Glomerular visceral epithelial cell (primary cell): ENCODE data around the gene HEXD.
"Not testable (repeated sequence)": the region's sequence is repeated elsewhere in the genome, so short reads cannot be mapped to it uniquely, and the experiment has no call there.

ENCODE experiments used
- DNase-seq: peaks from one replicate; pipeline ENCODE4 v3.0.0-alpha.2; 2016; ENCODE audit errors: extremely low spot score

HEXD gene

DNA sequence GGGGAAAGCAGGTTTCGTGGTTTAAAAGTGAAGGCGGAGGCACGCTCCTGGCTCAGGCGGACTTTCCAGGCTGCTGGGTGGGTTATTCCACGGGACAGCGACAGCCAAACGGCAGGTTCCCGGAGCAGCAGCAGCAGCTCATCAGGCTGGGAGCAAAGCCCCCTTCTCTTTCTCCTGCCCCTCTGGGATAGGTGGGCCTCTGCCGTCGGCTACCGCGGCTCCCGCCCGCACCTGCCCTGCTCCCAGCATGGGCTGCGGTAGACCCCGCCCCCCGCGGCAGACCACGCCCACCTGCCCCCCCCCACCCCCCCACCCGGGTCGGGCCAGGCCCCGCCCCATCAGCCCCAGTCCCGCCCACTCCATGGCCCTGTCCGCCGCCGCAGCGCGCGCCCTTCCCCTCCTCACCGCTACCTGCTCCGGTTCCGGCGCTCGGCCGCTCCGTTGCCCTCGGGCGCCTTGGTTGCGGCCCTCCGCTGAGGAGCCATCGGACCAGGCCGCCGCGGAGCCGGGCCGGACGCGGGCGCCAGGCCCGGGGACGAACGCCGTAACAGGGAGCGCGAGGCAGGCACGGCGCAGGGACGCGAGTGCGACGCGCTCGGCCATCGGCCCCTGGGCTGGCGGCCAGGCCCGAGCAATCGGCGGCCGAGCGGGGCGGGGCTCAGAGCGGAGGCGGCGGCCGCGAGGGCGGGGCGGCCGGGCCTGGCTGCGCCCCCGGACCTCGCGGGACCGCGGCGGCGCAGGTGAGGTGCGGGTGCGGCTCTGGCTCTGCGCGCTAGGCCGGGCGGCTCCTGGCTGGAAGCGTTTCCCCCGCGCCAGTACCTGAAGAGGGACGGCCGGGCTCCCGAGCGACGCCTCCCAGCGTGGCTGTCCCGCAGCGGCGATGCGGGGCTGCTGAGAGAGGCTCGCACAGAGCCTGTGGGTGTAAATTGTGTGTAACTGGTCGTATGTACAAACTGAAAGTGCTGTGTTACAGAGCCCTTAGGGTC, at the start of gene HEXD, which contains the start of gene OGFOD3:
TSS of gene HEXD (plus strand) at position 347 of the 986 bp plus-strand sequence. CDS start 1,453 bp downstream, outside the sequence.
TSS of gene OGFOD3 (minus strand) at position 586 of the 986 bp plus-strand sequence. CDS start at position 485, 101 bp downstream.
- peak; percentile 86 for DNase-seq

DNA sequence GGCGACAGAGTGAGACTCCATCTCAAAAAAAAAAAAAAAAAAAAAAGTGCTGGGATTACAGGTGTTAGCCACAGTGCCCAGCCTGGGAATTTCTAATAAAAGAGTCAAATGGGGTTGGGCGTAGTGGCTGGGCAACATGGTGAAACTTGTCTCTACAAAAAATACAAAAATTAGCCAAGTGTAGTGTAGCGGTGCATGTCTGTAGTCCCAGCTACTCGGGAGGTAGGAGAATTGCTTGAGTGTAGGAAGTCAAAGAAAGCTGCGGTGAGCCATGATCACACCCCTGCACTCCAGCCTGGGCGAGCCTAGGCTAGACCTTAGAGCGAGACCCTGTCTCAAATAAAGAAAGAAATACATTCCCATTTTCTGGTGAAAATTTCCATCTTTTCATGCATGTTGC, 48.9 kb upstream of the HEXD start:
- no peak for DNase-seq

DNA sequence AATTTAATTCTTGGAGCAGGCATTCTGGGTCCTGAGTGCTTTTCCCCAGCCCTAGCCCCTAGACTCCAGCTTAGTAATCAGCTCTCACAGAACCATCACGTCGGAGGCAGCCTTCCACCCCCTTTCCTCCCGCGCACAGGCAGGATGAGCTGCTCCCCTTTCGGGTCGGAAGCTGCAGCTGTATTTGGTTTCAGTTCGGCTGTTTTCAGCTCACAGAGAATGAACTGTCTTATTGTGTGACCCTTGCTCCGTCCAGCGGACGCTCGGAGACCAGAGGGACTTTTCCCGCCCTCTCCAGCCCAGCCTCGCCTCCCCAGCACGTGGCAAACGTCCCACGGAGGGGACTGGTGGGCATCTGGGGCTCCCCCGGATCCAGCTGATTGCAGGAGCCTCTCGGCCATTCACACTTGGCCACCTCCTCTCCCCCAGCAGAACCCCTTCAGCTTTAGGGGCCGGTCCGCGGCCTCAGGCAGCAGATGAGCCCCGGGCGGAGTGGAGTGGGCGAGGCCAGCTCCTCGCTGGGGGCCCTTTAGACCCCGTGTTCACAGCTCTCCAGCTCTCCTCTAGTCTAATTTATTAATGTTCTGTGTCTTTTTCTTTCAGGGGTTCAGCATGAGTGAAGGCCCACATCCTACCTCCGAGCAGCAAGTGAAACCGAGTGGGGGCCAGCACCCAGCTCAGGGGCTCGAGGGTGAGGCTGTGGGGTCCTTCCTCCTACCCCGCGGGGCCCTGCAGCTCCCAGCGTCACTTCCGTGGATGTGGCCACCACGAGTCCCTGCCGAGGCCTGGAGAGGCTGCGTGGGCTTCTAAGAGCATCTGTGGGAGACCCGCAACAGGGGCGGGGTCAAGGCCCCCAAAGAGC, 47.4 kb upstream of the HEXD start:
- DNase-seq: no peak

DNA sequence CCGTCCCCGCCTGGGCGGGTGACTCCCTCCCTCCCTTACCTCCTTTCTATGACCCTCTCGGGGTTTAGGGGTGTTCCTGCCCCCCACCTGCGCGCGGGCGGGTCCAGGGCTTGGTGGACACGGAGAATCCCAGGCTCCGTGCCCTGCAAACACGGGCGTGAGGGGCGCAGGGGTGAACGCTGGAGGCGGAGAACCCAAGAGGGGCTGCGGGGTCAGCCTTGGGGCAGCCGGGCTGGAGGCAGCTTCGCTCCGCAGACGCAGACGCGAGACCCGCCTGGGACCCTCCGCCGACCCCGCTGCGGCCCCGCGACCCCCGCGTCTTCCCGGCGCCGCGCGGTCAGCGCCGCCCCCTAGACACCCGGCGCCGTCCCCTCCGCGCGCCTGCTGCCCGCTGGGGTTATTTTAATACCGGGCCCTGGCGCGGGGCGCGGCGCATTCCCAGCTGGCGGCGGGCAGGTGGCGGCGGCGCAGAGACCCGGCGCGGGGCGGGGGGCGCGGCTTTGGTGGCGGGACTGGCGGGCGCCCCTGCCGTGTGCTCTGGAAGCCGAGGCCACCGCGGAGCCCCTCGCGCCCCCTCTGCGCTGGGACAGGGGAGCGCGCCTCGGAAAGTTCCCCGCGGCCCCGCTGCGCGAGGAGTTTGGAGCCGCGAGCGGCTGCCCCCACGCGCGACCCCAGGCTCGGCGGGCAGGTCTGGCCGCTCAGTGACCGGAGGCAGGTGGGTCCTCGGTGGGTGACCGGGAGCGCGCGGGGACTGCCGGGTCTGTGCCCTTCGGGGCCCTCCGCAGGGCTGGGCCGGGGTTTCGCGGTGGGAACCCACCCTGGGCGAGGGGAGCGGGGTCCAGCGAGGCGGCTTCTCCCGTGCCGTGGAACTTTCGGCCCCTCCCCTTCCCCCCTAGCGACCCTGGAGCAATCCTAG, 46.6 kb upstream of the HEXD start, which contains the start of gene UTS2R:
TSS of gene UTS2R (plus strand) at position 433 of the 916 bp plus-strand sequence. CDS start 2,560 bp downstream, outside the sequence.
- DNase-seq: no peak

DNA sequence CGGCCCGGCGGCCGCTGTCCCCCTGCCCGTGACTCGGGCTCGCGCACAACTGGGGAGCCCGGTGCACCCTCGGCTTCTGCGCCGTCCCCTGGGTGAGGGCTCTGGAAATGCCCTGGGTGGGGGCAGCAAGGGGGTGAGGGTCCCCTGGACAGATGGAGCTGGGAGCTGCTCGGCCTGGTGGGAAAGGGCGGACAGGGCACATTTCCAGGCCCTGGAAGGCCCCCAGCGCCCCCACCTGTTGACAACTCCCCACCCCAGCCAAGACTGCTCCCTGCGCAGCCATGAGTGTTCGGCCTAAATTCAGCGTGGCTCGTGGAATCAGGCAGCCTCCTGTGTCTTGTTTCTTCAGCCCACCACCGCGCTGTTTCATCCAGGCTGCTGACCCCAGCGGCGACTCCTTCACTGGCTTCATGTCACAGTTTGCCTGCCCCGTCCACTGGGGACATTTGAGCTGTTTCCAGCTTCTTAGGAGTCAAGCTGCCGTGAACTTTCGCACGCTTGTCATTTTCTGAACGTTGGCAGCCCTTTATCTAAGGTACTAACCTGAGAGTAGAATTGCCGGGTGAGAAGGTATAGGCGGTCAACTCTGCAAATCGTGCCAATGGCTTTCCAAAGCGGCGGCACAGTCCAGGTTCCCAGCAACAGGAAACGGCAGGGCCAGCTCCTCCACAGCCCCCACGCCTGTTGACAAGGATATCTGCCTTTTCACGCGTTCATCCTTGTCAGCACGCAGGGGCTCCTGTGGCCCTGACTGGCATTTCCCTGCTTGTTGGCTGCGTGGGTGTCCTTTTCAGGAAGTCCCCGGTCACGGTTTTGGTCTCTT, 45.7 kb upstream of the HEXD start:
- DNase-seq: no peak

DNA sequence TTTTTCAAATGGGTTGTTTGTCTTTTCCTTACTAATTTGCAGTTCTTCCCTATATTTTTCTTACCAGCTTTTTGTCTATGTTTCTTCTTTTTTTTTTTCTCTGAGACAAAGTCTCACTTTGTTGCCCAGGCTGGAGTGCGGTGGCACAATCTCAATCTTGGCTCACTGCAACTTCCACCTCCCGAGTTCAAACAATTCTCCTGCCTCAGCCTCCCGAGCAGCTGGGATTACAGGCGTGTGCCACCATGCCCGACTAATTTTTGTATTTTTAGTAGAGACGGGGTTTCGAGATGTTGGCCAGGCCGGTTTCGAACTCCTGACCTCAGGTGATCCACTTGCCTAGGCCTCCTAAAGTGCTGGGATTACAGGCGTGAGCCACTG, 45.1 kb upstream of the HEXD start:
- DNase-seq: not testable (repeated sequence)

DNA sequence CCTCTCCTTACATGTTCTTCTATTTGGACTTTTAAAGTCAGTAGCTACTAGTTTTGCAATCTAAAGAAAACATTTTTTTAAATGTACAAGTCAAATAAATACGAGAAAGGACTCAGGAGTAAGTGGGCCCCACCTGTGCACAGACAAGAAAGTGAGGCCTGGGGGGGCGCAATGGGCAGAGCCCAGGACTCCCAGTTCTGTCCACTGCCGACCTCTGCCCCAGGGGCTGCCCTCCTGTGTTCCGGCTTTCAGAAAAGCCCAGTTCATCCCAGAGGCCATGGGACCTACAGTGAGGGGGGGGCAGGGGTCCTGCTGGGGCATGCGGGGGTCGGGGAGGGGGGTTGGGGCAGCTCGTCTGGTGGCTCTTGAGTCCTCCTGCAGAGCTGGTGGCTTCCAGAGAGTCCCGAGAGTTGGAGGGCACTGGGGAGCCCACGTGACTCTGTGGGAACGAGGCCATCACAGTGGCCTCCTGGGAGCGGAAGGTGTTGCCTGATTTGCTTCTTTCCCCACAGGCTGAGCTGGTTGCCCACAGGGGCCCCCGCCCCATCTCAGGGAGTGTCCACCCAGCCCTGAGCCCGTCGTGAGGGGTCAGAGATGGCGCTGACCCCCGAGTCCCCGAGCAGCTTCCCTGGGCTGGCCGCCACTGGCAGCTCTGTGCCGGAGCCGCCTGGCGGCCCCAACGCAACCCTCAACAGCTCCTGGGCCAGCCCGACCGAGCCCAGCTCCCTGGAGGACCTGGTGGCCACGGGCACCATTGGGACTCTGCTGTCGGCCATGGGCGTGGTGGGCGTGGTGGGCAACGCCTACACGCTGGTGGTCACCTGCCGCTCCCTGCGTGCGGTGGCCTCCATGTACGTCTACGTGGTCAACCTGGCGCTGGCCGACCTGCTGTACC, 44.2 kb upstream of the HEXD start:
- no peak for DNase-seq

DNA sequence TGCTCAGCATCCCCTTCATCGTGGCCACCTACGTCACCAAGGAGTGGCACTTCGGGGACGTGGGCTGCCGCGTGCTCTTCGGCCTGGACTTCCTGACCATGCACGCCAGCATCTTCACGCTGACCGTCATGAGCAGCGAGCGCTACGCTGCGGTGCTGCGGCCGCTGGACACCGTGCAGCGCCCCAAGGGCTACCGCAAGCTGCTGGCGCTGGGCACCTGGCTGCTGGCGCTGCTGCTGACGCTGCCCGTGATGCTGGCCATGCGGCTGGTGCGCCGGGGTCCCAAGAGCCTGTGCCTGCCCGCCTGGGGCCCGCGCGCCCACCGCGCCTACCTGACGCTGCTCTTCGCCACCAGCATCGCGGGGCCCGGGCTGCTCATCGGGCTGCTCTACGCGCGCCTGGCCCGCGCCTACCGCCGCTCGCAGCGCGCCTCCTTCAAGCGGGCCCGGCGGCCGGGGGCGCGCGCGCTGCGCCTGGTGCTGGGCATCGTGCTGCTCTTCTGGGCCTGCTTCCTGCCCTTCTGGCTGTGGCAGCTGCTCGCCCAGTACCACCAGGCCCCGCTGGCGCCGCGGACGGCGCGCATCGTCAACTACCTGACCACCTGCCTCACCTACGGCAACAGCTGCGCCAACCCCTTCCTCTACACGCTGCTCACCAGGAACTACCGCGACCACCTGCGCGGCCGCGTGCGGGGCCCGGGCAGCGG, 43.4 kb upstream of the HEXD start:
- no peak for DNase-seq

DNA sequence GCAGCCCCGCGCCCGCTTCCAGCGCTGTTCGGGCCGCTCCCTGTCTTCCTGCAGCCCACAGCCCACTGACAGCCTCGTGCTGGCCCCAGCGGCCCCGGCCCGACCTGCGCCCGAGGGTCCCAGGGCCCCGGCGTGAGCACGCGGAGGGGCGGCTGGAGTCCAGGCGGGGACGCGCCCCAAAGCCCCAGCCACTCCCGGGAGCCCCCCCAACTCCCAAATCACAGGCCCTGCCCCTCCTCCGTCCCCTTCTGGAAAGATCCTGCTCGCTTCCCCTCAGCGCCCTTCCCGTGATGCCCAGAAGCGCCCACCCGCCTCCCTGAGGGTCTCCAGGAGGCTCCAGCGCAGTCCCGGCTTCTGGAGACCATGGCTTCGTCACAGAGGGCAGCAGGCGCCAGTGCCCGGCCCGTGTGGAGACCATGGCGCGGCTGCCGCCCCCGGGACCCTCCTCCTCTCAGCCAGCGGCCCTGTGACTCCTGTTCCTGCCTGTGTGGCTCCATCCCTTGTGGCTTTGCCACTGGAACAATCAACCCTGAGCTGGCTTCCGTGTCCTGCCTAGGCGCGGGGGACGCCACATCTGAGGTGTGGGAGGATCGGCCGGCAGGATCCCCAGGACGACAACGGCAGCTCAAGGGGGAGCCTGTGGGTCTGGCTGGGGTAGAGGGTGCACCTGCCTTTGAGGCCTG, 42.6 kb upstream of the HEXD start:
- DNase-seq: no peak

DNA sequence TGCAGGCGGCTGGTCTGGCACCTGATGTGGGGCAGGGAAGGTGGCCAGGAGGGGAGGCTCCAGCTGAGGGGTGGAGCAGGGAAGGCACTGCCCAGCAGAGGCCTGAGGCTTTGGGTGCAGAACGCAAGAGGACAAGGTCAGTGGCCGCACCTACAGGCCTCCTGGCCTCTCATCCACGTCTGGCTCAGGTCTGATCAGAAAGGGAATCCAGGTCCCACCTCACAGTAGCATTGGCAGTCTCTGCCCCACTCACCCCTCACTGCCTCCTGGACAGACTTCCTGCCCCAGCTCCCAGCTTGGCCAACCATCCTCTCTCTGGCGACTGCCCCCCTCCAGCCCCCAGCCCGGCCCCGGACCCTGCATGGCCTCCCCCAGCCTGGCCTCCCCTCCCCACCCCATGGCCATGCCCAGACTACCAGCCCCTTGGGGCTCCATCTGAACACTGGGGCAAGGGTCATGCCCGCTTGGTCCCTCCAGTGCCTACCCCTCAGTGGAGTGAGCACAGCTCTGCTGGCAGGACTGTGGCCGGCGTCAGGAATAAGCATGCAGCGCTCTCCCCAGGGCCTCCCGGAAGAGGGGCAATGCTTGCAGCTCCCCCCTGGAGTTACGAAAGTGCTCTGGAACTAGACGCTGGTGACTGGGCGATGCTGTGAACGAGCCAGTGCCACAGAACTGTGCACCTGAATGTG, 42.0 kb upstream of the HEXD start:
- DNase-seq: no peak

DNA sequence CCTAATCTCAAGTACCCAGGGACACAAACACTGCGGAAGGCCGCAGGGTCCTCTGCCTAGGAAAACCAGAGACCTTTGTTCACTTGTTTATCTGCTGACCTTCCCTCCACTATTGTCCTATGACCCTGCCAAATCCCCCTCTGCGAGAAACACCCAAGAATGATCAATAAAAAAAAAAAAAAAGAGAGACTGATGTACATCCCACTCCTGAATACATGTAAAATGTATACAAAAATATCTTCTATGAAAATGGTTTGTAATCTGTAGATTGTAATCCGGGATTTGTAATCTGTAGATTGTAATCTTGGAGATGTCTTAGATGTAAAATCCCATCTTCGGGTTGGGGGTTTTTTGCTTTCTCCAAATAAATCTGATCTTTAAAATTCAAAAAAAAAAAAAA, 40.9 kb upstream of the HEXD start:
- not testable (repeated sequence) for DNase-seq

DNA sequence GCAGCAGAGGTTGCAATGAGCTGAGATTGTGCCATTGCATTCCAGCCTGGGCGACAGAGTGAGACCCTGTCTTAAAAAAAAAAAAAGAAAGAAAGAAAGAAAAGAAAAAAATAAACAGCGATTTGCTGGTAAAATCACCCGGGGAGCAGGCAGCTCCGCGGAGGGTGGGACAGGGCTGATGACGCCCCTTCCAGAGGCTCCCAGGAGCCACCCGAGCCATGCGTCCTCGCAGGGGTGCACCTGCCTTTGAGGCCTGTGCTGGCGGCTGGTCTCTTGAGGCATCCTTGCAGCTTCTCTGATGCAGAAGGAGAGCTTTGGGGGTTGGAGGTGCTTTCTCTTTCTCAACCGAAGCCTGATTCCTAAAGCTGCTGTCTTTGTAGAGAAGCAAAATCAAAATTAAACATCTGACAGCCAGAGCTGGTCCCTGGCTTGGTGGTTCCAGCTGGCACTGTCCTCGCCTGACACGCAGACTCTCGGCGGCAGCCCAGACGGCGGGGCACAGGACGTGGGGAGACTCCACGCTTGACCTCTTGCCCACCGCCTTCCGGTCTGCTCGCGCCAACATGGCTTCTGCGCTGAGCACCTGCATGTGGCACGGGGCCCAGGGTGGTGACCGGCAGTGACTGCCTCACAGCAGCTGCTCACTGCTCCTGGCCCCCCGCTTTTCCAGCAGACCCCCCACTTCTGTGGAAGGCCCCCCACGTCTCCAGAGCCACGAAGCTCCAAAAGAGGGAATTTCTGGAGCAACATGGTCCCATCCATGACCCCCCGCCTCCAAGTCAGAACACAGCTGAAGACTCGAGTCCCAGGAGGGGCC, 40.0 kb upstream of the HEXD start:
- no peak for DNase-seq

DNA sequence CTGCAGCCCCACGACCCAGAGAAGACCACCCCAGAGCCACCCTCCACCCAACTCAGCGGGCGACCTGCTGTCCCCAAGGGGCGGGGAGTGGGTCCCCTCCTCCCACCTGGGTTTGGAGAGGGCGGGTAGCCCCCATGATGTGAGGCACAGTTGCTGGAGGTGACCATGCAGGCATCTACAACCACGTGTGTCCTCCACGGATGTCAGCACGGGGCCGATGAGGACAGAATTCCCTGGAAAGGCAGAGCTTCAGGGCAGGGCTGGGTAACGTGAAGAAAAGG, 39.5 kb upstream of the HEXD start:
- DNase-seq: no peak

DNA sequence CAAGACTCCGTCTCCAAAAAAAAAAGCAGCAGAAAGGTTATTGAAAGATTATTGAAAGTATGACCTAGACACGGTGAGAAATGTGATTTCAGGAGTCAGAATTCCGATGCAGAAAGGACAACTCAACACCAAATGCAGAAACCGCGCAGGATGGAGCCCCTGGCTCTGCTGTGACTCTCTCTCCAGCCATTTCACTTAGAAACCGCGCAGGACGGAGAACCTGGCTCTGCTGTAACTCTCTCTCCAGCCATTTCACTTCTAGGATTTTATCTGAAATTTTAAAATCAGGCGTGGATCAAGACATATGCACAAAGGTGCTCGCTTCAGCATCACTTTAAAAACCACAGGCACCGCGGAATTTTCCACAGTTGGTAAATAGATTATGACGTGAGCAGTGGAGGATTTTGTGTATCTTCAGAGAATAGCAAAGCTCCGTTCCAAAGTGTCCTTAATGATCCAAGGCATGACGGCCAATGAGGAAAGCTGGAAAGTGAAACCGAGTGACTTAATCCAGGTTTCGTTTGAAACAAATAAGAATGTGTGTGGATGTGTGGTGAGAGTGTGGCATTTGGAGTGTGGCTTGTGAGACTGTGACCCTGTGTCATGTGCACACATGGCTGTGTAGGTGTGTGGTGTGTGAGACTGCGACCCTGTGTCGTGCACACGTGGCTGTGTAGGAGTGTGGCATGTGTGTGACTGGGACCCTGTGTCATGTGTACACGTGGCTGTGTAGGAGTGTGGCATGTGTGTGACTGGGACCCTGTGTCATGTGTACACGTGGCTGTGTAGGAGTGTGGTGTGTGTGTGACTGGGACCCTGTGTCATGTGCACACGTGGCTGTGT, 37.1 kb upstream of the HEXD start:
- no peak for DNase-seq

DNA sequence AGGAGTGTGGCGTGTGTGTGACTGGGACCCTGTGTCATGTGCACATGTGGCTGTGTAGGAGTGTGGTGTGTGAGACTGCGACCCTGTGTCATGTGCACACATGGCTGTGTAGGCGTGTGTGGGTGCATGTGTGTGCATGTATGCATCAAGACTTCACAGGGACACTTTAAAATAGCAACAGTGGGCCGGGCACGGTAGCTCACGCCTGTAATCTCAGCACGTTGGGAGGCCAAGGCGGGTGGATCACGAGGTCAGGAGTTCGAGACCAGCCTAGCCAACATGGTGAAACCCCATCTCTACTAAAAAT, 36.5 kb upstream of the HEXD start:
- not testable (repeated sequence) for DNase-seq
